IMR-90 (cell line): Measurements from ENCODE around the gene PITRM1. TPM values are rescaled to one million over a fixed set of nuclear protein-coding genes. Genes with fewer than 3 reads are reported as not detected.

Source experiments
- ATAC-seq: fragments of 200-7000 bp; cut with Tn5 transposase; 2 replicates; pipeline ENCODE4 v1.9.1; 2020; ENCODE audit warnings: low read depth, mild to moderate bottlenecking, moderate library complexity
- BruUV-seq: library from RNA; stranded (reverse); fragments of 400-500 nt; replicated peaks from 2 replicates; lab custom pipeline; 2021; lab: Mats Ljungman, UMichigan
- CTCF ChIA-PET: fragments of 300-600 bp; formaldehyde crosslinking; extraction: SDS; loops from one replicate; lab custom pipeline; 2021; ENCODE audit warnings: antibody characterized with exemption; lab: Yijun Ruan, JAX
- POLR2A ChIA-PET: fragments of 300-600 bp; sonication (Branson Sonifier 250); formaldehyde crosslinking; loops from one replicate; lab custom pipeline; 2022; ENCODE audit warnings: antibody characterized with exemption; ENCODE audit not compliant: unreplicated experiment; lab: Charles Lee
- DNase-seq: peaks from one replicate; pipeline ENCODE4 v3.0.0; 2013
- H2AFZ ChIP-seq: replicated peaks from 2 replicates; pipeline ENCODE3; 2013; ENCODE audit warnings: low read length, mild to moderate bottlenecking; ENCODE audit not compliant: poor library complexity
- H2AK5ac ChIP-seq: 2 replicates; pipeline ENCODE4 v1.6.1; 2013; ENCODE audit warnings: low read depth, low read length, inconsistent platforms
- H2AK9ac ChIP-seq: replicated peaks from 2 replicates; pipeline ENCODE3; 2013; ENCODE audit warnings: mild to moderate bottlenecking, low read depth, low read length, moderate library complexity; ENCODE audit not compliant: poor library complexity
- H2BK120ac ChIP-seq: 2 replicates; pipeline ENCODE4 v1.6.1; 2013; ENCODE audit warnings: low read depth, low read length, inconsistent platforms
- H2BK15ac ChIP-seq: 3 replicates; pipeline ENCODE4 v1.6.1; 2013; ENCODE audit warnings: low read depth, low read length, inconsistent platforms
- H2BK20ac ChIP-seq: 2 replicates; pipeline ENCODE4 v1.6.1; 2013; ENCODE audit warnings: low read depth, mild to moderate bottlenecking, inconsistent platforms, low read length, moderate library complexity
- H2BK5ac ChIP-seq: 2 replicates; pipeline ENCODE4 v1.6.1; 2013; ENCODE audit warnings: mild to moderate bottlenecking, low read depth, low read length, inconsistent platforms; ENCODE audit not compliant: poor library complexity, severe bottlenecking
- H3K14ac ChIP-seq: replicated peaks from 2 replicates; pipeline ENCODE4 v1.6.1; 2013; ENCODE audit warnings: low read depth, low read length, inconsistent platforms
- H3K18ac ChIP-seq: 2 replicates; pipeline ENCODE4 v1.6.1; 2013; ENCODE audit warnings: low read depth, low read length, control low read depth
- H3K23ac ChIP-seq: 2 replicates; pipeline ENCODE4 v1.6.1; 2013; ENCODE audit warnings: low read depth, low read length, inconsistent platforms
- H3K27ac ChIP-seq: 2 replicates; pipeline ENCODE4 v1.5.1; 2013; ENCODE audit warnings: mild to moderate bottlenecking, control low read depth, low read length; ENCODE audit not compliant: insufficient read depth
- H3K27me3 ChIP-seq: 2 replicates; pipeline ENCODE4 v1.6.1; 2013; ENCODE audit warnings: low read length; ENCODE audit not compliant: control insufficient read depth, insufficient read depth
- H3K36me3 ChIP-seq: 2 replicates; pipeline ENCODE4 v1.6.1; 2013; ENCODE audit warnings: low read length, mixed read lengths; ENCODE audit not compliant: control insufficient read depth, insufficient read depth
- H3K4ac ChIP-seq: 2 replicates; pipeline ENCODE4 v1.6.1; 2013; ENCODE audit warnings: low read depth, low read length, inconsistent platforms
- H3K4me1 ChIP-seq: 2 replicates; pipeline ENCODE4 v1.6.1; 2013; ENCODE audit warnings: low read length, mixed read lengths; ENCODE audit not compliant: control insufficient read depth, insufficient read depth
- H3K4me2 ChIP-seq: 2 replicates; pipeline ENCODE4 v1.6.1; 2013; ENCODE audit warnings: low read depth, mild to moderate bottlenecking, control low read depth, low read length, moderate library complexity
- H3K4me3 ChIP-seq: 2 replicates; pipeline ENCODE4 v1.5.1; 2013; ENCODE audit warnings: low read depth, mild to moderate bottlenecking, control low read depth, low read length, moderate library complexity; ENCODE audit not compliant: insufficient read depth
- H3K56ac ChIP-seq: 2 replicates; pipeline ENCODE4 v1.6.1; 2013; ENCODE audit warnings: low read length, inconsistent platforms; ENCODE audit not compliant: insufficient read depth; ENCODE audit errors: extremely low read depth
- H3K79me1 ChIP-seq, 2 experiments: 2 replicates each; pipeline ENCODE4 v1.6.1; 2013; ENCODE audit warnings: low read length in 2 of 2, inconsistent platforms in 1 of 2, low read depth in 1 of 2
- H3K9ac ChIP-seq: 2 replicates; pipeline ENCODE4 v1.6.1; 2013; ENCODE audit warnings: low read depth, low read length, control low read depth
- H3K9me1 ChIP-seq: 2 replicates; pipeline ENCODE4 v1.6.1; 2013; ENCODE audit warnings: low read length, inconsistent platforms; ENCODE audit not compliant: insufficient read depth
- H3K9me3 ChIP-seq: 2 replicates; pipeline ENCODE4 v1.6.1; 2013; ENCODE audit warnings: low read length; ENCODE audit not compliant: control insufficient read depth, insufficient read depth
- H4K20me1 ChIP-seq: 2 replicates; pipeline ENCODE4 v1.6.1; 2013; ENCODE audit warnings: low read length, inconsistent platforms; ENCODE audit not compliant: insufficient read depth
- H4K5ac ChIP-seq: 2 replicates; pipeline ENCODE4 v1.6.1; 2013; ENCODE audit warnings: mild to moderate bottlenecking, low read depth, low read length, control low read depth
- H4K8ac ChIP-seq, 2 experiments: 2 replicates each; pipeline ENCODE4 v1.6.1; 2013; ENCODE audit warnings: low read depth in 2 of 2, low read length in 2 of 2, control low read depth in 1 of 2, inconsistent platforms in 1 of 2
- H4K91ac ChIP-seq: 2 replicates; pipeline ENCODE4 v1.6.1; 2013; ENCODE audit warnings: low read depth, low read length, inconsistent platforms; ENCODE audit not compliant: insufficient read depth
- RAD21 ChIP-seq: IDR thresholded peaks from 2 replicates; pipeline ENCODE4 v1.6.1; 2012; ENCODE audit warnings: low read length, improper control_type of control experiment
- SMC3 ChIP-seq: fragments of 150-350 bp; IDR thresholded peaks from 2 replicates; pipeline ENCODE4 v1.6.1; 2016; ENCODE audit warnings: low read depth, mild to moderate bottlenecking, antibody characterized with exemption, low read length, moderate library complexity
- WGBS, 2 experiments: methylation state at CpG; one replicate each; pipeline versions ENCODE4 v1.1.5 to v1.1.7; 2013; ENCODE audit warnings: missing lambda C conversion rate in 2 of 2; ENCODE audit not compliant: insufficient read length in 1 of 2; ENCODE audit errors: extremely low coverage in 2 of 2; 5-methylcytosine and 5-hydroxymethylcytosine counted together
- dilution Hi-C: fragments of 300-500 bp; cut with HindIII; formaldehyde crosslinking; loops from one replicate; pipeline ENCODE4 v1.14.3; 2018; ENCODE audit warnings: low sequenced_read_pairs; ENCODE audit not compliant: unreplicated experiment
- in situ Hi-C: fragments of 300-500 bp; cut with MboI; formaldehyde crosslinking; loops from 3 replicates; pipeline ENCODE4 v1.14.3; 2019; ENCODE audit warnings: low sequenced_read_pairs, inconsistent platforms, mixed read lengths
- intact Hi-C: fragments of 100-400 bp; cut with micrococcal nuclease; formaldehyde crosslinking; loops from 2 replicates; pipeline ENCODE4 v1.10.0; 2022
- polyA plus RNA-seq, 3 experiments: library from polyadenylated mRNA; depleted of rRNA; stranded (reverse); fragments of >200 nt; gene quantifications; 2 replicates each; pipeline ENCODE4 v1.2.3, GENCODE V29; 2012; ENCODE audit warnings: low replicate concordance in 1 of 3
- total RNA-seq: library from RNA; depleted of rRNA; stranded (reverse); fragments of >200 nt; gene quantifications from 2 replicates; pipeline ENCODE4 v1.2.3, GENCODE V29; 2012
- TF ChIP-seq, protein P1 (sequence below): conservative IDR thresholded peaks from 2 replicates; pipeline ENCODE4 v1.5.1; 2012; ENCODE audit warnings: mild to moderate bottlenecking, low read depth, low read length, improper control_type of control experiment

The PITRM1 gene
- total and polyA plus RNA-seq, 2 of the 4 experiments (the other 2 are of a cell fraction), result 97.1 to 124 TPM

- ChIA-PET CTCF (no interaction called here), POLR2A (no interaction called here)
- Histone ChIP-seq H3K14ac (no peak overlapping the region), H3K23ac (no peak overlapping the region), H4K91ac (no peak overlapping the region; the same call in 1 of the 2 replicates), H3K4ac (no peak overlapping the region), H3K4me3 (no peak overlapping the region), H3K56ac (no peak overlapping the region), H4K5ac (no peak overlapping the region), H2BK5ac (no peak overlapping the region), H3K4me2 (no peak overlapping the region), H3K4me1 (peaks cover 25% of the 10 kb centered on the region), H3K18ac (no peak overlapping the region), H3K27me3 (no peaks in the 10 kb centered on the region), H3K27ac (no peak overlapping the region), H4K20me1 (peaks cover 24% of the 10 kb centered on the region), H3K79me1 (peaks cover 41 to 76% of the 10 kb centered on the region in 2 experiments), H2BK120ac (no peak overlapping the region), H3K9me1 (peaks cover 32% of the 10 kb centered on the region), H4K8ac (no peak overlapping the region), H2AK5ac (no peak overlapping the region; the same call in 1 of the 2 replicates), H2BK15ac (no peak overlapping the region; the same call in 2 of the 3 replicates), H3K36me3 (peaks cover 68% of the 10 kb centered on the region), H2BK20ac (no peak overlapping the region), H3K9ac (no peak overlapping the region), H2AK9ac (no peak overlapping the region), H2AFZ (no peak overlapping the region), H3K9me3 (no peaks in the 10 kb centered on the region)
- TF ChIP-seq SMC3 (no peak), RAD21 (no peak)
- TF ChIP-seq, protein P1, sequence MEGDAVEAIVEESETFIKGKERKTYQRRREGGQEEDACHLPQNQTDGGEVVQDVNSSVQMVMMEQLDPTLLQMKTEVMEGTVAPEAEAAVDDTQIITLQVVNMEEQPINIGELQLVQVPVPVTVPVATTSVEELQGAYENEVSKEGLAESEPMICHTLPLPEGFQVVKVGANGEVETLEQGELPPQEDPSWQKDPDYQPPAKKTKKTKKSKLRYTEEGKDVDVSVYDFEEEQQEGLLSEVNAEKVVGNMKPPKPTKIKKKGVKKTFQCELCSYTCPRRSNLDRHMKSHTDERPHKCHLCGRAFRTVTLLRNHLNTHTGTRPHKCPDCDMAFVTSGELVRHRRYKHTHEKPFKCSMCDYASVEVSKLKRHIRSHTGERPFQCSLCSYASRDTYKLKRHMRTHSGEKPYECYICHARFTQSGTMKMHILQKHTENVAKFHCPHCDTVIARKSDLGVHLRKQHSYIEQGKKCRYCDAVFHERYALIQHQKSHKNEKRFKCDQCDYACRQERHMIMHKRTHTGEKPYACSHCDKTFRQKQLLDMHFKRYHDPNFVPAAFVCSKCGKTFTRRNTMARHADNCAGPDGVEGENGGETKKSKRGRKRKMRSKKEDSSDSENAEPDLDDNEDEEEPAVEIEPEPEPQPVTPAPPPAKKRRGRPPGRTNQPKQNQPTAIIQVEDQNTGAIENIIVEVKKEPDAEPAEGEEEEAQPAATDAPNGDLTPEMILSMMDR, result no peak
- intact Hi-C loops, result no loop called here
- BruUV-seq, result no TSS peak
- ATAC-seq, result no peak
- no peak for DNase-seq
- dilution Hi-C loops, result no loop called here
- in situ Hi-C loops, result no loop called here
- WGBS, 2 experiments, result 94% methylated on average over 23 of the region's 30 CpGs; no CpG with 5 or more reads in 1 of the 2 experiments
Measured at GRCh38 chr10:3103646-3104045, 68.9 kb downstream of the PITRM1 start.
